Activated CD4-positive, alpha-beta T cell treated with anti-CD3 and anti-CD28 coated beads for 36 hours (primary cell): ENCODE results near the gene C8B. TPM values are rescaled to one million over a fixed set of nuclear protein-coding genes. Genes with fewer than 3 reads are reported as not detected.

Source experiments
- ATAC-seq: fragments of 200-7000 bp; cut with Tn5 transposase; one replicate; pipeline ENCODE4 v1.10.0; 2021; ENCODE audit warnings: mild to moderate bottlenecking, moderate library complexity
- CTCF ChIA-PET: fragments of 350-600 bp; sonication (Branson Sonifier 250); formaldehyde crosslinking; loops from one replicate; lab custom pipeline; 2021; ENCODE audit warnings: antibody characterized with exemption; lab: Charles Lee
- POLR2A ChIA-PET: fragments of 350-600 bp; sonication (Branson Sonifier 250); formaldehyde crosslinking; loops from one replicate; lab custom pipeline; 2021; ENCODE audit warnings: antibody characterized with exemption, inconsistent platforms; lab: Charles Lee
- DNase-seq: peaks from one replicate; pipeline ENCODE4 v3.0.0-alpha.2; 2020
- H3K27ac Mint-ChIP-seq: one replicate; pipeline ENCODE4 v1.8.0; 2021; ENCODE audit warnings: mixed read lengths
- H3K27me3 Mint-ChIP-seq: one replicate; pipeline ENCODE4 v1.8.0; 2021; ENCODE audit warnings: mixed read lengths
- H3K36me3 Mint-ChIP-seq: one replicate; pipeline ENCODE4 v1.8.0; 2021; ENCODE audit warnings: low read depth, mixed read lengths
- H3K4me1 Mint-ChIP-seq: one replicate; pipeline ENCODE4 v1.8.0; 2021; ENCODE audit warnings: mixed read lengths
- H3K4me3 Mint-ChIP-seq: one replicate; pipeline ENCODE4 v1.8.0; 2021; ENCODE audit warnings: mild to moderate bottlenecking, moderate library complexity, mixed read lengths
- H3K9me3 Mint-ChIP-seq: one replicate; pipeline ENCODE4 v1.8.0; 2021; ENCODE audit warnings: low read depth, mixed read lengths
- intact Hi-C, 2 experiments: fragments of 100-400 bp; cut with DNase I in 1 of 2; cut with micrococcal nuclease in 1 of 2; formaldehyde crosslinking; loops; one replicate each; pipeline versions ENCODE4 v1.14.2 to v1.15.1; 2022 to 2024; cut with DNase I, micrococcal nuclease
- total RNA-seq, 2 experiments: library from RNA; stranded (reverse); gene quantifications; one replicate each; pipeline ENCODE4 v1.2.3, GENCODE V29; 2021

C8B gene
- total RNA-seq: not detected

DNA sequence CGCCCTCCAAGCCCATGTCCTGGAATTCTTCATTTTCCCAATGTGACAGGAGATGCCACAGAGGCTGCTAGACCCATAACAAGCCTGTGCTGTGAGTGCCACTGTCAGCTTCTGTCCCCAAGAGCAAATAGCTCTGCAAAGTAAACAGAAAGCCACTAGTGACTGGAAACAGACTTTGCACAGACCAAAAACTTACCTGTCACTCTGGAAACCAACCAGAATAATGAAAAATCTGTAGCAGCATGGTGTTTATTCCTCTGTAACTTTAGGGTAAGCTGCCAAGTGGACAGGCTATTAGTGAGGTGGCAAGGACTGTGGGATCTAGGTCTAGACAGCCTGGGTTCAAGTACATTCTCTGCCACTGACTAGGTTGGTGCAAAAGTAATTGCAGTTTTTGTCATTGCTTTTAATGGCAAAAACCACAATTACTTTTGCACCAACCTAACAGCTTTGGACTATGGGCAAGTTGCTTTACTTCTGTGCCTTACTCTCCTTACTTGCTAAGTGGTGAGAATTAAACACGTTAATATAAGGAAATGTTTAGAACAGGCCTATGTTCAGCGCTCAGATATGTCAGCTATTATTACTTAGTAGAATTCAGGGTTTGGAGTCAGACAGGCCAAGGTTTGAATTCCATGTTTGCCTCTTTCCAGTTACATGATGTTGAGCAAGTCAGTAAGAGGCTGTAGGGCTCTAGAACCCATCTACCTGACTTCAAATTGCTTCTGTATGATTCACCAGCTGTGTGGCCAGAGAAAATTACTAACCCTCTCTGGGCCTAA is at the start of gene C8B:
Gene C8B (minus strand): TSS at position 100 of the 782 bp plus-strand sequence. CDS start 67 bp downstream, at position 33.
- Mint-ChIP-seq H3K27me3 (peaks cover 13% of the 10 kb centered on the region), H3K36me3 (no peaks in the 10 kb centered on the region), H3K4me3 (no peak within 1 kb of the TSS), H3K4me1 (no peaks in the 10 kb centered on the region), H3K27ac (no peak within 1 kb of the TSS), H3K9me3 (peaks cover 2% of the 10 kb centered on the region)
- ATAC-seq (no peak), DNase-seq (no peak)
- POLR2A ChIA-PET: no interaction called here
- CTCF ChIA-PET: no interaction called here
- intact Hi-C loops: loop anchor here in 1 of 2 experiments (5.0 kb wide), 1 partner anchor 134 kb away; no protein-coding TSS in a partner anchor

DNA sequence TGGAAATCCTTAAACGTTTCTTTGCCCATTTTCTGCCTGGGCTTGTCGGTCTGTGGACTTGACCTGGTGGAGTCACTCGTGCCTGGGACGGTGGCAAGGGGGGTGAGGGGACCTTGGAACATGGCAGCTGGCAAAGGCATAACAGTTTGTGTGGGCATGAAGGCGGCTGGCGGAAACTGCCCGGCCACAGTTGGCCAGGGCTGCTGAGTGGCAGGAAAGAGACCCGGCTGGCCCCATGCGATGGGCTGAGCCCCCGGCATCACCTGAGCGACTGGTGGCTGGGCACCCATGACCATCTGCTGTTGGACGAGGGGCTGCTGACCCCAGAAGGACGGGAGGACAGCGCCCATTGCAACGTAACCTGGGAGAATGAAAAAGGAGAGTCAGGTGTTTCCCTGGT is 49.3 kb upstream of the C8B start:
- no peaks in the 10 kb centered on the region for H3K36me3 Mint-ChIP-seq
- DNase-seq: no peak
- no peaks in the 10 kb centered on the region for H3K4me1 Mint-ChIP-seq
- POLR2A ChIA-PET: no interaction called here
- intact Hi-C loops: no loop called here
- no peak overlapping the region for H3K4me3 Mint-ChIP-seq
- no peaks in the 10 kb centered on the region for H3K27me3 Mint-ChIP-seq
- CTCF ChIA-PET: no interaction called here
- no peak for ATAC-seq
- H3K9me3 Mint-ChIP-seq: no peaks in the 10 kb centered on the region
- no peak overlapping the region for H3K27ac Mint-ChIP-seq

DNA sequence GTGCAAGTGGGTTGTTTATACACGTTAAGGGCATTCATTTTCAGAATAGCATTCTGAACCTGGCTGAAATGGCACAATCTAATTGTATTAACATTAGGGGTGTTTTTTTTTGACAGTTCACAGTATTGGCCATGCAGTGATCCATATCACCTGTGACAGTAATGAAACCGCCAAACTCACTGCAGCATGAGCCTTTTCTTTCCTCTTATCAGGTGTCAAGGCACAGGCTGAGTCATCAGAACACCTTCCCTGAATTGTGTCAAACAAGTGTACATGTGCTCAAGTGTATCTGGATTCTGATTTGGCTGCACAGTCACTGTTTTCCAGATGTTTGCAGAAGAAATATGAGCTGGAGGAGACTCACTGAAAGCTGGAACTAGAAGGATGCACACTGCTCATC is 47.7 kb upstream of the C8B start:
- Mint-ChIP-seq H3K27me3 (no peaks in the 10 kb centered on the region), H3K27ac (no peak overlapping the region), H3K9me3 (no peaks in the 10 kb centered on the region), H3K4me3 (no peak overlapping the region), H3K36me3 (no peaks in the 10 kb centered on the region), H3K4me1 (no peaks in the 10 kb centered on the region)
- ChIA-PET CTCF (no interaction called here), POLR2A (no interaction called here)
- intact Hi-C loops: no loop called here
- ATAC-seq: no peak
- no peak for DNase-seq

DNA sequence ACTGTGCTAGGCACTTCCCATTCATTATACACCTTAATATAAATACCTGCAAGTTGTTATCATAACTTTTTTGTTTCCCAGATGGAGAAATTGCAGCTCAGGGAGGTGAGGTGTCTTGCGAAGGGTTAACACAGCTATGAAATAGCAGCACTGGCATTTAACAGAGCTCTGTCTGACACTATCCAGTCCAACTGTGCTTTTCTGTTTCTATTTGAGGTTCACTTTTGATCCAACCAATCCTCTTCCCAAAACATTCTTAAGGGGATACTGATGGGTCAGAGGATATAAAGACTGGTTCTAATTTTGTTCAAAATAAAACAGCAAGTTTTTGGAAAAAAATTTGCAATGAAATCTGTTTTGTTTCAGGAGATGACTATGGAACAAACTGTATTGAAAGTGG is 46.5 kb upstream of the C8B start:
- H3K27me3 Mint-ChIP-seq: no peaks in the 10 kb centered on the region
- POLR2A ChIA-PET: no interaction called here
- no peak overlapping the region for H3K27ac Mint-ChIP-seq
- no peaks in the 10 kb centered on the region for H3K9me3 Mint-ChIP-seq
- intact Hi-C loops: no loop called here
- DNase-seq (no peak), ATAC-seq (no peak)
- H3K4me1 Mint-ChIP-seq: no peaks in the 10 kb centered on the region
- H3K4me3 Mint-ChIP-seq: no peak overlapping the region
- CTCF ChIA-PET: no interaction called here
- H3K36me3 Mint-ChIP-seq: no peaks in the 10 kb centered on the region

DNA sequence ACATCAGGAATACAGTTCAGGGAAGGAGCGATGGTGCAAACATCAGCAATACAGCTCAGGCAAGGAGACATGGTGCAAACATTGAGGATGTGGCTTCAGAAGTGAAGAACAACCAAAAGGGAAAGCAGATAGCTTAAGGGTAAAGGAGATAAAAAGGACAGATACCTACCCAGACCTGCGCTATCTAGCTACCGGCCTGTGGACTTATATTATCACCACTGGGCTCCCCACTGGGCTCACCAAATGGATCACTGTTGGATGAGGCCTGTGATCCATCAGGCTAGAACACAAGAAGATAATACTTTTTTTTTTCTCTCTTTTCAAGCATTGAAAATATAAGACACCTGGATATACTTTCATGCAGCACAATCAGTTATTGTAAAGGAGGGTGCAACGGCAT is 44.7 kb upstream of the C8B start:
- Mint-ChIP-seq H3K27ac (no peak overlapping the region), H3K9me3 (no peaks in the 10 kb centered on the region), H3K4me3 (no peak overlapping the region), H3K27me3 (peaks cover 2% of the 10 kb centered on the region), H3K36me3 (no peaks in the 10 kb centered on the region), H3K4me1 (no peaks in the 10 kb centered on the region)
- no peak for DNase-seq
- intact Hi-C loops: no loop called here
- ATAC-seq: no peak
- ChIA-PET POLR2A (no interaction called here), CTCF (no interaction called here)

DNA sequence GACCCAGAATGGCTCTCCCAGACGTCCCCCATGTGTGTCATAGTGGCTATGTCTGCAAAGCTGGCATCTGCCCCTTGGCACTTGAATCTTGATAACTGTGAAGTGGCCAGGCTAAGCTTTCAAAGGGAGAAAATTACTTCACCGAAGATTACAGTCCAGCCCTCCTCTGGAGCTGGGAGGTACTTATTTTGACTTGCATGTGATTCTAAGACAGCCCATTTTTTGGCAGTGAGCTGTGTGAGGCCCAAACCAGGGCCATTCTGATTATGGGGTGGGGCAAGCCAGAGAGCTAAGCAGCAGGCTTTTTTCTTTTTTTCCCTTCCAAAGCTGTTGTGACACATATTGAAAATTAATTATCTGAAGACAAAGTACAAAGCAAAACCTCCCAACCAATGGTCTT is 42.1 kb upstream of the C8B start:
- Mint-ChIP-seq H3K27ac (no peak overlapping the region), H3K36me3 (no peaks in the 10 kb centered on the region), H3K4me1 (no peaks in the 10 kb centered on the region), H3K27me3 (peaks cover 2% of the 10 kb centered on the region), H3K9me3 (no peaks in the 10 kb centered on the region), H3K4me3 (no peak overlapping the region)
- intact Hi-C loops: no loop called here
- POLR2A ChIA-PET: no interaction called here
- CTCF ChIA-PET: no interaction called here
- DNase-seq (no peak), ATAC-seq (no peak)

DNA sequence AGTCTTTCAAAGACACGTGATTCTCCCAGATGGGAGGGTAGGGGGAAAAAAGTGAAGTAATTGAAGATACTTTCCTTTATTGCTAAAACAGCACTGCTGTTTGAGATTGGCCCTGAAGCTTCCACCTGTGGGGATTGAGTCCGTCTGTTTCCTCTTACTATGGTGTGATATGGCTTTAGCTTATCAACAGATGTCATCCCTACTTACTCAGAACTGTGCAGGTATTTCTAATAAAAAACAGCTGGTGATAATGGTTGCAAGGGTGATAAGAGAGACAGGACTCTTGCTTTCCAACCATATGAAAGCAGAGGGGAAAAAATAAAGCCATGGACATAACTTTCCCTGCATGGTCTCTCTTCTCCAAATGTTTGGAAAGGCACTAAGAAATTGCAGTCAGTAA is 41.7 kb upstream of the C8B start:
- H3K36me3 Mint-ChIP-seq: no peaks in the 10 kb centered on the region
- peaks cover 2% of the 10 kb centered on the region for H3K27me3 Mint-ChIP-seq
- H3K4me1 Mint-ChIP-seq: no peaks in the 10 kb centered on the region
- intact Hi-C loops: no loop called here
- POLR2A ChIA-PET: no interaction called here
- DNase-seq (no peak), ATAC-seq (no peak)
- CTCF ChIA-PET: no interaction called here
- no peak overlapping the region for H3K4me3 Mint-ChIP-seq
- no peaks in the 10 kb centered on the region for H3K9me3 Mint-ChIP-seq
- no peak overlapping the region for H3K27ac Mint-ChIP-seq

DNA sequence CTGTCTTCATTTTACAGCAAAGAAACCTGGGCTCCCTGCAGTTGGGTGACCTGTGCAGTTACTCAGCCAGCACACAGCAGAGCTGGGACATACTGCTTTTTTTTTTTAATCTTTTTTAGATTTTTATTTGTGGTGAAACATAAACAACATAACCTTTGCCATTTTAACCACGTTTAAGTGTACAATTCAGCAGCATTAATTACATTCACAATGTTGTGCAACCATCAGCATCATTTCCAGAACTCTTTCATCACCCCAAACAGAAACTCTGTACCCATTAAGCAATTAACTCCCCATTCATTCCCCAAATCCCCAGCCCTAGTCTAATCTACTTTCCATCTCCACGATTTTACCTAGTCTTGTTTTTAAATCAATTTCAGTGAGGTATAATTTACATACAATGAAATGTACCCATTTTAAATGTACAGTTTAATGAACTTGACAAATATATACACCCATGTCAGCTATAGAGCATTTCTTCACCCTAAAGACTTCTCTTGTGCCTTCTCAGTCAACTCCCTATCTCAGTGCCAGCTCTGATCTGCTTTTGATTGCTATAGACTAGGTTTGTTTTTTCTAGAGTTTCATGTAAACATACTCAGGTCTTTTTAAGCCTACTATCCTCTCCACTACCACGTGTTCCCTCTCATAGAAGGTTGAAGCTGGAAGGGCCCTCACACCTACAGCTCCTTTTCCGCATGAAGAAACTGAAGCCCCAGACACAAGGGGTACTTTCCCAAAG is 37.8 kb upstream of the C8B start:
- no peak overlapping the region for H3K4me3 Mint-ChIP-seq
- no peaks in the 10 kb centered on the region for H3K4me1 Mint-ChIP-seq
- no peaks in the 10 kb centered on the region for H3K9me3 Mint-ChIP-seq
- DNase-seq: no peak
- no peaks in the 10 kb centered on the region for H3K36me3 Mint-ChIP-seq
- intact Hi-C loops: no loop called here
- no peak for ATAC-seq
- CTCF ChIA-PET: interaction anchor here (0.6 kb wide), 1 partner anchor 8 kb away, joined by 3 read pairs; no protein-coding TSS in a partner anchor
- no peak overlapping the region for H3K27ac Mint-ChIP-seq
- POLR2A ChIA-PET: no interaction called here
- peaks cover 5% of the 10 kb centered on the region for H3K27me3 Mint-ChIP-seq

DNA sequence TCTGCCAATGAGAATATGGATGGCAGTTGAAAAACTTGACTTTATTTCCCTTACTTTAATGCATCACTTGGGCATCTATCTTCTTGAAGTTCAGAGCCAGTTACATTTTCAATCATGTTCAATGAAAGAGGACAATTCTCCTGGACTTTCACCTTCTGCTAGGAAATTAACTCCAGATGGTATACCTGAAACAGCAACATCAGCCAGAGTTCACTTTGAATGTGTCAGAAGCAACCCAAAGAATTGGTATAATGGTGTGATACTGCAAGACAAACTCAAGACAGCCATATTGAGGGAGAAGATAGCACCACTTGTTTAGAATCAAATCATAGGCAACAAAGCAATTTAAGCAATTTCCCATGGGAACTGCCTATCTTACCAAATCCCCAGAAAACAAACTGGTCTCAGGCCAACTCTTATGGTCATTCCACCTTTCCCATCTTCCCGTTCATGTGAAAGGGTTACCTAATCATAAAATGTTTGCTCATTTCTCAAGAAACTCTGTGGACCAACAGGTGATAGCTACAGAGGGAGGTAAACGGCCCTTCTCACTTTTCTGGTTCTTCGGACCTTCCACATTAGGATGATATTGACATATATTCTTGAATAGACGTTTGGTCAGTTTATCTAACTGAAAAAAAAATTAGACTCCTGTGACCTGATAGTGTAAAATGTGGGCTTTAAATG is 29.7 kb upstream of the C8B start:
- Mint-ChIP-seq H3K36me3 (no peaks in the 10 kb centered on the region), H3K27ac (no peak overlapping the region), H3K9me3 (no peaks in the 10 kb centered on the region), H3K4me1 (no peaks in the 10 kb centered on the region), H3K27me3 (peaks cover 2% of the 10 kb centered on the region), H3K4me3 (no peak overlapping the region)
- ATAC-seq (no peak), DNase-seq (no peak)
- CTCF ChIA-PET: interaction anchor here (0.5 to 1.0 kb wide), 2 partner anchors 8 to 19 kb away, joined by 3 read pairs; no protein-coding TSS in a partner anchor
- POLR2A ChIA-PET: no interaction called here
- intact Hi-C loops: no loop called here

DNA sequence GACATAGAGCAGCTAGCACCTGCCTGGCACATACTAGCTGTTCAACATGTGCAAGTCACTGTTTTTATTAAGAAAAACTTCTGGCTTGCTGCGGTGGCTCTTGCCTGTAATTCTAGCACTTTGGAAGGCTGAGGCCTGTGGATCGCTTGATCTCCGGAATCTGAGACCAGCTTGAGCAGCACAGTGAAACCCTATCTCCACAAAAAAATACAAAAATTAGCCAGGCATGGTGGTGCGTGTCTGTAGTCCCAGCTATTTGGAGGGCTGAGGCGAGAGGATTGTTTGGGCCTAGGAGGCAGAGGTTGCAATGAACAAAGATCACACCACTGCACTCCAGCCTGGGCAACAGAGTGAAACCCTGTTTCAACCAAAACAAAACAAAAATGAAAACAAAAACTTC is 27.7 kb upstream of the C8B start:
- ChIA-PET CTCF (no interaction called here), POLR2A (no interaction called here)
- no peaks in the 10 kb centered on the region for H3K36me3 Mint-ChIP-seq
- no peaks in the 10 kb centered on the region for H3K9me3 Mint-ChIP-seq
- DNase-seq: no peak
- peaks cover 2% of the 10 kb centered on the region for H3K27me3 Mint-ChIP-seq
- no peak overlapping the region for H3K27ac Mint-ChIP-seq
- no peak for ATAC-seq
- H3K4me3 Mint-ChIP-seq: no peak overlapping the region
- intact Hi-C loops: no loop called here
- H3K4me1 Mint-ChIP-seq: no peaks in the 10 kb centered on the region

DNA sequence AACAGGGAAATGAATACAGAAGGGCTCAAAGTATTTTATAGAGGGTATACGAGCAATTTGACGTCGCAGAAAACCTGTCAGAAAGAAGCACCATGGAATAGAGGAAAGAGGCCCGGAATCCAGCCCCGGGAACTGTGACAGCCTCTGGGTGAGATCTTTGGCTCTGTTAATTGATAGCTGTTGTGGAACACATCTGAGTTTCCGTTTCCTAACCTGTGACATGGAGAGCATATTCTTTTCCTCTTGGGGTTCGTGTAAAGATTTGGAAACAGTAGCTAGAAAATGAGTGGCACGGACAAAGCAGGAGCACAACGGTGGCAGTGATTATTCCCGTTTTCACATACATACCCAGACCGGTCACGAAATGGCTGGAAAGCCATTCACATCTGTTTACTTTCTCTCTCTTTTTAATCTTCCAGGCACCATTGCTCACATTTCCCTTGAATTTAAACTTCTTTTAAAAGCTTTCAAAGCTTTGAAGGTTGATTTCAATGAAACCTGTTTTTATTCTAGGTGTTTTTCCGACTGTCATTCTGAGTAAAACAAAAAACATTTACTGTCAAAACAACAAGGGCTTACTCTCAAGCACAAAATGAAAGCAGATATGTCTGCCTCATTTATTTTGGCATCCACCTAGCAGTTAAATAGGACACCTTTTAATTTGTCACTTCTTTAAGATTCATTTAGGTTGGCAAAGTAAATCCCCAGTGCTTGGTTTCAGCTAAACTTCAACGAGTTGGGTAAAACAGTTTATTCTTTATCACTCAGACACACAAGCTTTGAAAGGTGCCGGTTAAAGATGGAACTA is 26.7 kb upstream of the C8B start:
- intact Hi-C loops: no loop called here
- DNase-seq: no peak
- Mint-ChIP-seq H3K27ac (no peak overlapping the region), H3K4me1 (no peaks in the 10 kb centered on the region), H3K36me3 (no peaks in the 10 kb centered on the region), H3K9me3 (no peaks in the 10 kb centered on the region), H3K4me3 (no peak overlapping the region), H3K27me3 (peaks cover 2% of the 10 kb centered on the region)
- no peak for ATAC-seq
- POLR2A ChIA-PET: no interaction called here
- CTCF ChIA-PET: no interaction called here
